HepG2 (cell line): ENCODE measurements around the gene CLDN19. TPM values are rescaled to one million over a fixed set of nuclear protein-coding genes. Genes with fewer than 3 reads are reported as not detected.

Experiments used
- AHDC1 ChIP-seq: sonication (generic); formaldehyde crosslinking; IDR thresholded peaks from 2 replicates; pipeline ENCODE4 v1.5.1; 2020; ENCODE audit warnings: mild to moderate bottlenecking, missing genetic modification reagents, borderline replicate concordance
- CTCF ChIP-seq: sonication (generic); formaldehyde crosslinking; IDR thresholded peaks from 2 replicates; pipeline ENCODE4 v1.5.0; 2020; ENCODE audit warnings: mild to moderate bottlenecking, missing genetic modification reagents, moderate library complexity
- DMTF1 ChIP-seq: sonication (generic); formaldehyde crosslinking; IDR thresholded peaks from 2 replicates; pipeline ENCODE4 v1.4.0; 2020; ENCODE audit warnings: mild to moderate bottlenecking, missing genetic modification reagents
- EP300 ChIP-seq, 3 experiments: sonication (generic) in 1 of 3; formaldehyde crosslinking in 1 of 3; IDR thresholded peaks; 2 replicates each; pipeline versions ENCODE4 v1.5.1 to v1.6.1; 2011 to 2020; ENCODE audit warnings: low read depth in 2 of 3, low read length in 2 of 3, borderline replicate concordance in 1 of 3, improper control_type of control experiment in 1 of 3, mild to moderate bottlenecking in 1 of 3, missing genetic modification reagents in 1 of 3, moderate library complexity in 1 of 3
- HBP1 ChIP-seq: IDR thresholded peaks from 2 replicates; pipeline ENCODE4 v1.6.1; 2016; ENCODE audit warnings: low read depth, control low read depth
- KDM3A ChIP-seq: IDR thresholded peaks from 2 replicates; pipeline ENCODE4 v1.6.1; 2018; ENCODE audit warnings: low read depth, missing compliant biosample characterization
- KLF9 ChIP-seq: IDR thresholded peaks from 2 replicates; pipeline ENCODE4 v1.6.1; 2016; ENCODE audit warnings: low read depth
- RBFOX2 ChIP-seq: fragments of 200-400 bp; formaldehyde crosslinking; IDR thresholded peaks from 2 replicates; pipeline ENCODE4 v1.6.1; 2017; ENCODE audit warnings: low read depth, mild to moderate bottlenecking, low read length
- SIX4 ChIP-seq: sonication (generic); formaldehyde crosslinking; IDR thresholded peaks from 2 replicates; pipeline ENCODE4 v1.4.0; 2020; ENCODE audit warnings: missing genetic modification reagents
- polyA plus RNA-seq, 8 experiments: library from polyadenylated mRNA; depleted of rRNA in 3 of 8; stranded (reverse) in 7 of 8; unstranded in 1 of 8; fragments of >200 nt; fragmentation: Illumina TruSeq in 4 of 8; extraction: Trizol in 4 of 8; gene quantifications; 2 replicates each; pipeline versions ENCODE4 v1.2.1 to v1.2.3, GENCODE V29; 2011 to 2016; ENCODE audit warnings: low read depth in 4 of 8, missing spikeins in 1 of 8, mixed read lengths in 1 of 8; ENCODE audit not compliant: insufficient read depth in 1 of 8
- total RNA-seq, 5 experiments: library from RNA; depleted of rRNA; stranded (reverse); fragments of >200 nt; fragmentation: Illumina TruSeq; extraction: Trizol; gene quantifications; 2 replicates each; pipeline ENCODE4 v1.2.3, GENCODE V29; 2016; ENCODE audit warnings: low read depth in 1 of 5
- TF ChIP-seq, protein P1 (sequence below): sonication (generic); formaldehyde crosslinking; IDR thresholded peaks from 2 replicates; pipeline ENCODE4 v1.5.1; 2020; ENCODE audit warnings: mild to moderate bottlenecking, missing genetic modification reagents

CLDN19 gene
- total and polyA plus RNA-seq, 2 of the 13 experiments (the other 11 are each of a cell fraction or from before 2014, with no cell fraction given): 5.0 to 7.6 TPM

DNA sequence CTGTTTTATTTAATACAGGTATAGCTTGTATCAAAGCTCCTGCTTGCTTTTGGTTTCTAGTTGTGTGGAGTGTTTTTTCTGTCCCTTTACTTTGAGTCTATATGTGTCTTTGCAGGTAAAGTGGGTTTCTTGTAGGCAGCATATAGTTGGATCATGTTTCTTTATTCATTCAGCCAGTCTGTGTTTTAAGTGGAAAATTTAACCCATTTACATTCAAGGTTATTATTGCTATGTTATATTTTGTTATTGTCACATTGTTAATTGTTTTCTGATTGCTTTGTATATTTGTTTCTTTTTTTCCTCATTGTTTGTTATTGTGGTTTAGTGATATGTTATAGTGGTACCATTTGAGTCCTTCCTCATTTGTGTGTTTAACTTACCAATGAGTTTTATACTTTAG is 26.7 kb downstream of the CLDN19 start (continued):
- TF ChIP-seq AHDC1 (CRISPR knock-in tag): no peak
- TF ChIP-seq EP300 (IDR thresholded peaks at IDR 0.05; ENCODE audit: low read depth in 2 of 2, low read length in 2 of 2): no peak
- no peak for TF ChIP-seq EP300 (CRISPR knock-in tag; IDR thresholded peaks at IDR 0.05; ENCODE audit: borderline replicate concordance)
- TF ChIP-seq KDM3A (CRISPR knock-in tag): no peak
- TF ChIP-seq DMTF1 (CRISPR knock-in tag): no peak
- TF ChIP-seq HBP1 (CRISPR knock-in tag): no peak
- TF ChIP-seq SIX4 (CRISPR knock-in tag): no peak
- TF ChIP-seq, protein P1, sequence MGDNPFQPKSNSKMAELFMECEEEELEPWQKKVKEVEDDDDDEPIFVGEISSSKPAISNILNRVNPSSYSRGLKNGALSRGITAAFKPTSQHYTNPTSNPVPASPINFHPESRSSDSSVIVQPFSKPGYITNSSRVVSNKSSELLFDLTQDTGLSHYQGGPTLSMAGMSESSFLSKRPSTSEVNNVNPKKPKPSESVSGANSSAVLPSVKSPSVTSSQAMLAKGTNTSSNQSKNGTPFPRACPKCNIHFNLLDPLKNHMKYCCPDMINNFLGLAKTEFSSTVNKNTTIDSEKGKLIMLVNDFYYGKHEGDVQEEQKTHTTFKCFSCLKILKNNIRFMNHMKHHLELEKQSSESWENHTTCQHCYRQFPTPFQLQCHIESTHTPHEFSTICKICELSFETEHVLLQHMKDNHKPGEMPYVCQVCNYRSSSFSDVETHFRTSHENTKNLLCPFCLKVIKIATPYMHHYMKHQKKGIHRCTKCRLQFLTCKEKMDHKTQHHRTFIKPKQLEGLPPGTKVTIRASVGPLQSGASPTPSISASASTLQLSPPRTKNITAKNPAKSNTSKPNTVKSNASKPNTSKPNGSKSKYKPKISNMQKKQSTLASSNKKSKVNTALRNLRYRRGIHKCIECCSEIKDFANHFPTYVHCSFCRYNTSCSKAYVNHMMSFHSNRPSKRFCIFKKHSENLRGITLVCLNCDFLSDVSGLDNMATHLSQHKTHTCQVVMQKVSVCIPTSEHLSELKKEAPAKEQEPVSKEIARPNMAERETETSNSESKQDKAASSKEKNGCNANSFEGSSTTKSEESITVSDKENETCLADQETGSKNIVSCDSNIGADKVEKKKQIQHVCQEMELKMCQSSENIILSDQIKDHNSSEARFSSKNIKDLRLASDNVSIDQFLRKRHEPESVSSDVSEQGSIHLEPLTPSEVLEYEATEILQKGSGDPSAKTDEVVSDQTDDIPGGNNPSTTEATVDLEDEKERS (CRISPR knock-in tag): no peak
- no peak for TF ChIP-seq CTCF
- TF ChIP-seq RBFOX2: no peak
- no peak for TF ChIP-seq KLF9 (CRISPR knock-in tag)
